Vagina (tissue), 2 donors: ENCODE data around the gene CLEC4E.

Experiments used
- CTCF ChIP-seq, 3 experiments: fragments of 450-650 bp in 2 of 3; fragments of 200-600 bp in 1 of 3; sonication (generic) in 1 of 3; IDR thresholded peaks; one replicate each; pipeline ENCODE4 v1.5.1; 2017 to 2019; ENCODE audit warnings: antibody characterized with exemption in 3 of 3, mild to moderate bottlenecking in 2 of 3, moderate library complexity in 2 of 3
- POLR2AphosphoS5 ChIP-seq, 2 donors: sonication (generic); formaldehyde crosslinking; IDR thresholded peaks; one replicate each; pipeline ENCODE4 v1.9.0; 2017; ENCODE audit warnings: antibody characterized with exemption in 2 of 2, mild to moderate bottlenecking in 2 of 2, low read depth in 1 of 2; ENCODE audit not compliant: insufficient read depth in 1 of 2

- no peak for TF ChIP-seq CTCF (IDR thresholded peaks at IDR 0.05)
- no peak for TF ChIP-seq POLR2AphosphoS5 (IDR thresholded peaks at IDR 0.05; ENCODE audit: insufficient read depth in 1 of 2, low read depth in 1 of 2)
Observed at GRCh38 chr12:8561011-8561410, 20.3 kb upstream of the CLEC4E start.
